ENCODE data around the gene FRY.

FRY gene

GRCh38 chr13:32029684-32030083, 1.9 kb upstream of the FRY start:
- TF ChIP-seq TAF1 (IDR thresholded peaks at IDR 0.05; ENCODE audit: low read depth) (no peak), ZBTB7A (IDR thresholded peaks at IDR 0.05; ENCODE audit: low read depth) (no peak), NFIC (IDR thresholded peaks at IDR 0.05) (no peak), TCF12 (IDR thresholded peaks at IDR 0.05; ENCODE audit: low read depth) (no peak), EGR1 (IDR thresholded peaks at IDR 0.05) (no peak), YY1 (IDR thresholded peaks at IDR 0.05; ENCODE audit: low read depth) (no peak), CREB1 (IDR thresholded peaks at IDR 0.05; ENCODE audit: low read depth) (no peak), RAD21 (IDR thresholded peaks at IDR 0.05; ENCODE audit: low read depth) (no peak), TEAD4 (IDR thresholded peaks at IDR 0.05) (no peak), CEBPB (IDR thresholded peaks at IDR 0.05) (no peak), EP300 (IDR thresholded peaks at IDR 0.05; ENCODE audit: borderline replicate concordance) (no peak), USF1 (IDR thresholded peaks at IDR 0.05) (no peak), FOXM1 (IDR thresholded peaks at IDR 0.05; ENCODE audit: borderline replicate concordance, low read depth) (no peak), REST (IDR thresholded peaks at IDR 0.05; ENCODE audit: low read depth) (no peak)
- TF ChIP-seq, protein P1, sequence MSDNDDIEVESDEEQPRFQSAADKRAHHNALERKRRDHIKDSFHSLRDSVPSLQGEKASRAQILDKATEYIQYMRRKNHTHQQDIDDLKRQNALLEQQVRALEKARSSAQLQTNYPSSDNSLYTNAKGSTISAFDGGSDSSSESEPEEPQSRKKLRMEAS (IDR thresholded peaks at IDR 0.05) = no peak

GRCh38 chr13:32031815-32032370, 319 bp downstream of the FRY start:
- TF ChIP-seq FOXM1 (IDR thresholded peaks at IDR 0.05; ENCODE audit: borderline replicate concordance, low read depth) (no peak), CREB1 (IDR thresholded peaks at IDR 0.05; ENCODE audit: low read depth) (no peak)
- TF ChIP-seq, protein P1 (IDR thresholded peaks at IDR 0.05) = no peak

GRCh38 chr13:32032759-32033158, 1.2 kb downstream of the FRY start:
- TF ChIP-seq, protein P1 (IDR thresholded peaks at IDR 0.05) = no peak
- TF ChIP-seq CEBPB (IDR thresholded peaks at IDR 0.05) (no peak), EP300 (IDR thresholded peaks at IDR 0.05; ENCODE audit: borderline replicate concordance) (no peak), ZBTB7A (IDR thresholded peaks at IDR 0.05; ENCODE audit: low read depth) (no peak), FOXM1 (IDR thresholded peaks at IDR 0.05; ENCODE audit: borderline replicate concordance, low read depth) (no peak), USF1 (IDR thresholded peaks at IDR 0.05) (no peak), CREB1 (IDR thresholded peaks at IDR 0.05; ENCODE audit: low read depth) (no peak), EGR1 (IDR thresholded peaks at IDR 0.05) (no peak), YY1 (IDR thresholded peaks at IDR 0.05; ENCODE audit: low read depth) (no peak), TAF1 (IDR thresholded peaks at IDR 0.05; ENCODE audit: low read depth) (no peak), TCF12 (IDR thresholded peaks at IDR 0.05; ENCODE audit: low read depth) (no peak), RAD21 (IDR thresholded peaks at IDR 0.05; ENCODE audit: low read depth) (no peak)

GRCh38 chr13:32033744-32034143, 2.2 kb downstream of the FRY start:
- no peak for TF ChIP-seq USF1 (IDR thresholded peaks at IDR 0.05)
- no peak for TF ChIP-seq CREB1 (IDR thresholded peaks at IDR 0.05; ENCODE audit: low read depth)
- no peak for TF ChIP-seq EP300 (IDR thresholded peaks at IDR 0.05; ENCODE audit: borderline replicate concordance)
- TF ChIP-seq TEAD4 (IDR thresholded peaks at IDR 0.05) = no peak

DNA sequence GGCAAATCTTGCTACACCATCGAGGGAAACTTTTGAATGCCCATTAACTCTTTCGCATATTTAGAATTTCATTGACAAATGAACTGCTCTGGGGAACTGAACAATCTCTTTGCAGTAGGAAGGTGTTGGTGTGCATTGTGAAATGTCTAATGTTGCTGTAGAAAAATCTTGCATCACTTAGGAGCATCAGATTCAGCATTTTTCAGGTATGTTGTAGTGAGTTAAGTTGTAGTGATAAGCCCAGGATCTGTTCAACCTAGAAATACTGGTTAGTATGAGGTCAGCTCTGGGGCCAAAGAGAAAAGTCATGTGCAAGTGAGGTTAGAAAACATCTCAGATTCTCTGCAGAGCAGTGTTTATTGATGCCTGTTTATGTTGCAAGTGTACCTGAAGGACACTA, 4.1 kb downstream of the FRY start:
- TF ChIP-seq CEBPB (IDR thresholded peaks at IDR 0.05) (no peak), TEAD4 (IDR thresholded peaks at IDR 0.05) (no peak), EGR1 (IDR thresholded peaks at IDR 0.05) (no peak), RAD21 (IDR thresholded peaks at IDR 0.05; ENCODE audit: low read depth) (no peak), EP300 (IDR thresholded peaks at IDR 0.05; ENCODE audit: borderline replicate concordance) (no peak), FOXM1 (IDR thresholded peaks at IDR 0.05; ENCODE audit: borderline replicate concordance, low read depth) (no peak), NFIC (IDR thresholded peaks at IDR 0.05) (no peak), ZBTB7A (IDR thresholded peaks at IDR 0.05; ENCODE audit: low read depth) (no peak), USF1 (IDR thresholded peaks at IDR 0.05) (no peak), YY1 (IDR thresholded peaks at IDR 0.05; ENCODE audit: low read depth) (no peak), CREB1 (IDR thresholded peaks at IDR 0.05; ENCODE audit: low read depth) (no peak), TCF12 (IDR thresholded peaks at IDR 0.05; ENCODE audit: low read depth) (no peak), REST (IDR thresholded peaks at IDR 0.05; ENCODE audit: low read depth) (no peak), TAF1 (IDR thresholded peaks at IDR 0.05; ENCODE audit: low read depth) (no peak)
- TF ChIP-seq, protein P1 (IDR thresholded peaks at IDR 0.05) = no peak
